ENCODE data around the gene CREBL2. TPM values are rescaled to one million over a fixed set of nuclear protein-coding genes. Genes with fewer than 3 reads are reported as not detected.

The CREBL2 gene
- polyA plus RNA-seq, 2 donors: 5.5 to 8.1 TPM

DNA sequence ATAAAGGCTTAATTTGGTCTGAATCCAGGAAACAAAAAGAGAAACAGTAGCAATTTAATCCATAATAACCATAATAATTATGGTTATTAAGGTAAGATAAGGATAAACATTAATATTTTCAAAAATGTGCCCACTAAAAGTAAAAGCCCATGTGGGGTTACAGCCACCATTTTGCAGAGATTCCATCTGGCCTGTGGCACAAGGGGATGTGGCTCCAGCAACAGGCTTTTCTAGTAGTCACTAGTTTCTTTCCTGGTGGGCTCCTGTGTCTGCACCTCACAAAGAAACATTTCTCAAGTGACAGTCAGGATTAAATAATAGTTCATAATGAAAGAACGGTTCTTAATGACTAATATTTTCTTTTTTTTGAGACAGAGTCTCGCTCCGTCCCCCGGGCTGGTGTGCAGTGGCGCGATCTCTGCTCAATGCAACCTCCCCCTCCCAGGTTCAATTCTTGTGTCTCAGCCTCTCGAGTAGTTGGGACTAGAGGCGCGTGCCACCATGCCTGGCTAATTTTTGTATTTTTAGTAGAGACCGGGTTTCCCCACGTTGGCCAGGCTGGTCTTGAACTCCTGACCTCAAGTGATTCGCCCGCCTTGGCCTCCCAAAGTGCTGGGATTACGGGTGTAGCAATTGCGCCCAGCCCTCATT is 52.1 kb downstream of the CREBL2 start:
- Histone ChIP-seq H3K4me3 (ENCODE audit: low read depth in 1 of 2, low read length in 2 of 2) (no peak overlapping the region), H3K9me3 (ENCODE audit: control insufficient read depth in 2 of 2, insufficient read depth in 1 of 2, low read depth in 1 of 2, low read length in 1 of 2) (no peaks in the 10 kb centered on the region), H3K4me1 (ENCODE audit: control insufficient read depth in 2 of 2, insufficient read depth in 2 of 2, low read length in 1 of 2) (no peaks in the 10 kb centered on the region), H3K27ac (ENCODE audit: low read depth in 2 of 2, low read length in 1 of 2) (no peak overlapping the region), H3K36me3 (ENCODE audit: control insufficient read depth in 2 of 2, insufficient read depth in 2 of 2, low read length in 1 of 2) (no peaks in the 10 kb centered on the region), H3K27me3 (ENCODE audit: control insufficient read depth in 1 of 2, insufficient read depth in 2 of 2, low read length in 2 of 2) (no peaks in the 10 kb centered on the region)
- WGBS, 2 donors: 91% methylated on average over 15 of the region's 15 CpGs

DNA sequence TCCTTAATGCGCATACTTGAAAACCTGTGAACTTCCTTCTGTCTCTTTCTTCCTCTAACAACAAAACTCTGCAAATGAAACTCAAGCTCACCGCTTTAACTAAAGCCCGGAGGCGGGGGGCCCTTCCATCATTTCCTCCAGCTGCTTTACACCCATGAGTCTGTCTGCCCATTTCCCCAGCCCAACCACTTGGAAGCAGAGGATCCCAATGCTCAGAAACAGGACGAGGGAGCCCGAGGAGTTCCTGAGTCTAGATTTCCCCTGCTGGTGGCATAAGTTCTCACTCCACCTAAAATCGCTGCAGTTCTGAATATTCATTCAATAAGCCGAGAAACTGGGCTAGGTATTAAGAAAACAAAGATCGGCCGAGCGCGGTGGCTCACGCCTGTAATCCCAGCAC is 53.5 kb downstream of the CREBL2 start:
- Histone ChIP-seq H3K4me3 (ENCODE audit: low read depth in 1 of 2, low read length in 2 of 2) (no peak overlapping the region), H3K36me3 (ENCODE audit: control insufficient read depth in 2 of 2, insufficient read depth in 2 of 2, low read length in 1 of 2) (no peaks in the 10 kb centered on the region), H3K4me1 (ENCODE audit: control insufficient read depth in 2 of 2, insufficient read depth in 2 of 2, low read length in 1 of 2) (no peaks in the 10 kb centered on the region), H3K9me3 (ENCODE audit: control insufficient read depth in 2 of 2, insufficient read depth in 1 of 2, low read depth in 1 of 2, low read length in 1 of 2) (no peaks in the 10 kb centered on the region), H3K27me3 (ENCODE audit: control insufficient read depth in 1 of 2, insufficient read depth in 2 of 2, low read length in 2 of 2) (no peaks in the 10 kb centered on the region), H3K27ac (ENCODE audit: low read depth in 2 of 2, low read length in 1 of 2) (no peak overlapping the region)
- 82 to 86% methylated on average over 13 of the region's 13 CpGs for WGBS, 2 donors

DNA sequence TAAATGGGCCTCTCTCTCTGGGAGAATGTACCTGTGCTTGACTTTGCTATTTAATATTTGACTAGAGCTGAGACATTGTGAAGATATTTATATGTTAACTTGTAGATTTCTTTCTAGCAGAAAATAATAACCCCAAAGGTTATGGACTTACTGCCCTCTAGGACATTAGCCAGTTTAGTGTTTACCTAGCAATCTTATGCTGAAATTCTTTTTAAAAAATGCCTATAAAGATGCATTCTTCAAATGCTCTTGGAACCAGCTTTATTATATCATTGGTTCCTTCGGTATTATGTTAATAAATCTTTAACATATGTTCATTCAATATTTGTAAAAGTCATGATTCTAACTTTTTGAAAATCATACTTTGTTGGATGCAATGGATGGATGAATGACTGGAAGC is 56.3 kb downstream of the CREBL2 start:
- Histone ChIP-seq H3K9me3 (ENCODE audit: control insufficient read depth in 2 of 2, insufficient read depth in 1 of 2, low read depth in 1 of 2, low read length in 1 of 2) (no peaks in the 10 kb centered on the region), H3K36me3 (ENCODE audit: control insufficient read depth in 2 of 2, insufficient read depth in 2 of 2, low read length in 1 of 2) (no peaks in the 10 kb centered on the region), H3K4me1 (ENCODE audit: control insufficient read depth in 2 of 2, insufficient read depth in 2 of 2, low read length in 1 of 2) (no peaks in the 10 kb centered on the region), H3K27me3 (ENCODE audit: control insufficient read depth in 1 of 2, insufficient read depth in 2 of 2, low read length in 2 of 2) (no peaks in the 10 kb centered on the region), H3K27ac (ENCODE audit: low read depth in 2 of 2, low read length in 1 of 2) (no peak overlapping the region), H3K4me3 (ENCODE audit: low read depth in 1 of 2, low read length in 2 of 2) (no peak overlapping the region)
- WGBS, 2 donors: 89 to 90% methylated on average over 1 of the region's 1 CpG

DNA sequence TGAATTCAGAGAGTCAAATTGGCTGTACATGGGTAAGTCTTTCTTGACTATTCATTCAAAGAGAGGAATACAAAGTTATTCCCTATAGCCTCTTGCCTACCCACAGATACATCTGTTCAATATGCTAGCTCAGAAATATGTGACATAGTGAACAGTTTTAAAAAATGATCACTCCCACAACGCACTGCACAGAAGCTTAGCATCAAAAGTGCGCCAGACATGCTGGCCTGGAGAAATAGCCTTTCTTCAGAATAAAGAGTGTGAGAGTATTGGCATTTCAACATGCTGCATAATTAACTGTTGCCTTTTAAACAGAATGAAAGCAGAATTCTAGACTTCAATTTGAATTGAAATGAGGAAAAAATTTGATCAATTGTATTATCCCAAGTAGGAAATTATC is 57.3 kb downstream of the CREBL2 start:
- no peak overlapping the region for H3K27ac ChIP-seq (ENCODE audit: low read depth in 2 of 2, low read length in 1 of 2)
- no peaks in the 10 kb centered on the region for H3K36me3 ChIP-seq (ENCODE audit: control insufficient read depth in 2 of 2, insufficient read depth in 2 of 2, low read length in 1 of 2)
- H3K9me3 ChIP-seq (ENCODE audit: control insufficient read depth in 2 of 2, insufficient read depth in 1 of 2, low read depth in 1 of 2, low read length in 1 of 2): no peaks in the 10 kb centered on the region
- 94 to 96% methylated on average over 2 of the region's 2 CpGs for WGBS, 2 donors
- H3K4me1 ChIP-seq (ENCODE audit: control insufficient read depth in 2 of 2, insufficient read depth in 2 of 2, low read length in 1 of 2): no peaks in the 10 kb centered on the region
- H3K27me3 ChIP-seq (ENCODE audit: control insufficient read depth in 1 of 2, insufficient read depth in 2 of 2, low read length in 2 of 2): no peaks in the 10 kb centered on the region
- no peak overlapping the region for H3K4me3 ChIP-seq (ENCODE audit: low read depth in 1 of 2, low read length in 2 of 2)

GRCh38 chr12:12671850-12672660 is 60.4 kb downstream of the CREBL2 start:
- Histone ChIP-seq H3K36me3 (ENCODE audit: control insufficient read depth in 2 of 2, insufficient read depth in 2 of 2, low read length in 1 of 2) (no peaks in the 10 kb centered on the region), H3K9me3 (ENCODE audit: control insufficient read depth in 2 of 2, insufficient read depth in 1 of 2, low read depth in 1 of 2, low read length in 1 of 2) (no peaks in the 10 kb centered on the region), H3K4me1 (ENCODE audit: control insufficient read depth in 2 of 2, insufficient read depth in 2 of 2, low read length in 1 of 2) (no peaks in the 10 kb centered on the region), H3K27ac (ENCODE audit: low read depth in 2 of 2, low read length in 1 of 2) (no peak overlapping the region), H3K27me3 (ENCODE audit: control insufficient read depth in 1 of 2, insufficient read depth in 2 of 2, low read length in 2 of 2) (no peaks in the 10 kb centered on the region), H3K4me3 (ENCODE audit: low read depth in 1 of 2, low read length in 2 of 2) (no peak overlapping the region)
- WGBS, 2 donors: 62 to 67% methylated on average over 8 of the region's 8 CpGs

GRCh38 chr12:12673296-12673695 is 61.6 kb downstream of the CREBL2 start:
- no peaks in the 10 kb centered on the region for H3K9me3 ChIP-seq (ENCODE audit: control insufficient read depth in 2 of 2, insufficient read depth in 1 of 2, low read depth in 1 of 2, low read length in 1 of 2)
- H3K27ac ChIP-seq (ENCODE audit: low read depth in 2 of 2, low read length in 1 of 2): no peak overlapping the region
- H3K4me1 ChIP-seq (ENCODE audit: control insufficient read depth in 2 of 2, insufficient read depth in 2 of 2, low read length in 1 of 2): no peaks in the 10 kb centered on the region
- H3K27me3 ChIP-seq (ENCODE audit: control insufficient read depth in 1 of 2, insufficient read depth in 2 of 2, low read length in 2 of 2): no peaks in the 10 kb centered on the region
- WGBS, 2 donors: 83% methylated on average over 3 of the region's 3 CpGs
- H3K4me3 ChIP-seq (ENCODE audit: low read depth in 1 of 2, low read length in 2 of 2): no peak overlapping the region
- H3K36me3 ChIP-seq (ENCODE audit: control insufficient read depth in 2 of 2, insufficient read depth in 2 of 2, low read length in 1 of 2): no peaks in the 10 kb centered on the region

DNA sequence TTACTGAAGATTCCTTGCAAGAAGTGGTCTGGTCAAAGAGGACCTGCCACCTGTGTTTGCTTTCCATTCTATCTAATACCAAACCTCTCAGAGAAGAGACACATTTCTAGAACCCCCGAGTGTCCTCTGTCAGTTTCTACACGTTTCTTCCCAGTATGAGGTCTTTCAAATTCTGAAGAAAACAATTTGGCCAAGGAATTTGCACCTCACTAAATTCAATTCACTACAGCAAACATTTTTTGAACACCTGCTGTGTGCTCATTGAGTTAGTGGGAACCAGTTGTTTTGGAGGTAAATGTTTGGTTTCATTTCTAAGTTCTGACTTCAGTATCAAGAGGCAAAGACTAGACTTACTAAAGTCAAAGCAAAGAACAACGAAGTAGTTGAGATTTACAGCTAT is 64.9 kb downstream of the CREBL2 start:
- H3K4me1 ChIP-seq (ENCODE audit: control insufficient read depth in 2 of 2, insufficient read depth in 2 of 2, low read length in 1 of 2): no peaks in the 10 kb centered on the region
- no peaks in the 10 kb centered on the region for H3K27me3 ChIP-seq (ENCODE audit: control insufficient read depth in 1 of 2, insufficient read depth in 2 of 2, low read length in 2 of 2)
- no peak overlapping the region for H3K4me3 ChIP-seq (ENCODE audit: low read depth in 1 of 2, low read length in 2 of 2)
- H3K36me3 ChIP-seq (ENCODE audit: control insufficient read depth in 2 of 2, insufficient read depth in 2 of 2, low read length in 1 of 2): no peaks in the 10 kb centered on the region
- WGBS, 2 donors: 46 to 51% methylated on average over 3 of the region's 3 CpGs
- H3K27ac ChIP-seq (ENCODE audit: low read depth in 2 of 2, low read length in 1 of 2): no peak overlapping the region
- H3K9me3 ChIP-seq (ENCODE audit: control insufficient read depth in 2 of 2, insufficient read depth in 1 of 2, low read depth in 1 of 2, low read length in 1 of 2): no peaks in the 10 kb centered on the region

DNA sequence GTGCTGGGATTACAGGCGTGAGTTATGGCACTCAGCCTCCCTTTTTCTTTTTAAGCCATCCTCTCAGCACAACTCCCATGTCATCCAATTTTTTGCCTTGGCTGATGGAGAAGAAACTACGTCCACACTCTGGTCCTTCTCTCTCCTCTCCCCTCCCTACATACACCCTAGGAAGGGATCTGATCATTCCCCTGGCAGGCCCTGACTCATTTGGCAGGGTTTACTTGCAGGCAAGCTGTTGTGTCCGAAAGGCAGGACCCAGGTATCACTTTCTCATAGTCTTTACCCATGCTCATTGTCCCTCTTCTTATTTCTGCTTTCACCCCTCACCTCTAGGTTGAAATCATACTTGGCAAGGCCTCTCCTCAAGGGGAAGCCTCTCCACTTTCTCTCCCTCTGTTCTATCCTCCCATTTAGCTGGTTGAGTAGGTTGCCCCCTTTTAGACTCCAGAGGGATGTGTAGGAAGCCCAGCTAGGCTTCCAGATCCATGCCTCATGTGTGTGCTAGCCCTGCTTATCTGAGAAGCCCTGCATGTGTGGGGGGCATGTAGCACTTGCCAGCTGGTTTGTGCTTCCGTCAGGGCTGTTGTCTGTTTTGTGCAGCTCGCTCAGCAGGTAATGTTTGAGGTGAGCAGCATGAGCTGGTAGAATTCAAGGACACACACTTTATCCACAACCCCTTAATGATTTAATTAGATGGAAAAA is 69.5 kb downstream of the CREBL2 start:
- H3K27ac ChIP-seq (ENCODE audit: low read depth in 2 of 2, low read length in 1 of 2): no peak overlapping the region
- 91 to 94% methylated on average over 5 of the region's 5 CpGs for WGBS, 2 donors

GRCh38 chr12:12682284-12682683 is 70.6 kb downstream of the CREBL2 start:
- no peaks in the 10 kb centered on the region for H3K27me3 ChIP-seq (ENCODE audit: control insufficient read depth in 1 of 2, insufficient read depth in 2 of 2, low read length in 2 of 2)
- no peaks in the 10 kb centered on the region for H3K9me3 ChIP-seq (ENCODE audit: control insufficient read depth in 2 of 2, insufficient read depth in 1 of 2, low read depth in 1 of 2, low read length in 1 of 2)
- no peak overlapping the region for H3K27ac ChIP-seq (ENCODE audit: low read depth in 2 of 2, low read length in 1 of 2)
- no peak overlapping the region for H3K4me3 ChIP-seq (ENCODE audit: low read depth in 1 of 2, low read length in 2 of 2)
- H3K4me1 ChIP-seq (ENCODE audit: control insufficient read depth in 2 of 2, insufficient read depth in 2 of 2, low read length in 1 of 2): no peaks in the 10 kb centered on the region
- H3K36me3 ChIP-seq (ENCODE audit: control insufficient read depth in 2 of 2, insufficient read depth in 2 of 2, low read length in 1 of 2): no peaks in the 10 kb centered on the region

More for the DNA sequence above, 69.5 kb downstream of the CREBL2 start:
- Histone ChIP-seq H3K36me3 (ENCODE audit: control insufficient read depth in 2 of 2, insufficient read depth in 2 of 2, low read length in 1 of 2) (no peaks in the 10 kb centered on the region), H3K27me3 (ENCODE audit: control insufficient read depth in 1 of 2, insufficient read depth in 2 of 2, low read length in 2 of 2) (no peaks in the 10 kb centered on the region), H3K9me3 (ENCODE audit: control insufficient read depth in 2 of 2, insufficient read depth in 1 of 2, low read depth in 1 of 2, low read length in 1 of 2) (no peaks in the 10 kb centered on the region), H3K4me3 (ENCODE audit: low read depth in 1 of 2, low read length in 2 of 2) (no peak overlapping the region), H3K4me1 (ENCODE audit: control insufficient read depth in 2 of 2, insufficient read depth in 2 of 2, low read length in 1 of 2) (no peaks in the 10 kb centered on the region)
